GM19043 (cell line): Measurements from ENCODE around the gene PTTG1IP.

Experiments
- ATAC-seq: cut with Tn5 transposase; IDR thresholded peaks from one replicate; pipeline ENCODE4 v1.9.1; 2021; ENCODE audit warnings: low read depth; ENCODE audit not compliant: unreplicated experiment

Gene PTTG1IP

GRCh38 chr21:44869781-44870747, 3.4 kb downstream of the PTTG1IP start:
- no peak for ATAC-seq

GRCh38 chr21:44868707-44869106, 4.8 kb downstream of the PTTG1IP start:
- no peak for ATAC-seq

GRCh38 chr21:44867999-44868700, 5.3 kb downstream of the PTTG1IP start:
- ATAC-seq = no peak

- no peak for ATAC-seq
These were observed 6.0 kb downstream of the PTTG1IP start for GRCh38 chr21:44867464-44867863.

GRCh38 chr21:44866780-44867179, 6.7 kb downstream of the PTTG1IP start:
- no peak for ATAC-seq

- no peak for ATAC-seq
These were observed 7.8 kb downstream of the PTTG1IP start for GRCh38 chr21:44865561-44866280.

GRCh38 chr21:44862869-44863685, 10.4 kb downstream of the PTTG1IP start:
- no peak for ATAC-seq

- no peak for ATAC-seq
These were observed 14.7 kb downstream of the PTTG1IP start for GRCh38 chr21:44858791-44859190.

GRCh38 chr21:44858291-44858690, 15.2 kb downstream of the PTTG1IP start:
- no peak for ATAC-seq

- ATAC-seq = no peak
These were observed 16.2 kb downstream of the PTTG1IP start for GRCh38 chr21:44857127-44857892.

GRCh38 chr21:44856131-44856530, 17.4 kb downstream of the PTTG1IP start:
- ATAC-seq = no peak

- ATAC-seq = no peak
These were observed 17.9 kb downstream of the PTTG1IP start for GRCh38 chr21:44855572-44855971.

GRCh38 chr21:44854664-44855446, 18.6 kb downstream of the PTTG1IP start:
- ATAC-seq = no peak

GRCh38 chr21:44854391-44854663, 19.2 kb downstream of the PTTG1IP start:
- ATAC-seq = no peak

- no peak for ATAC-seq
These were observed 19.7 kb downstream of the PTTG1IP start for GRCh38 chr21:44853601-44854390.

GRCh38 chr21:44850905-44851657, 22.4 kb downstream of the PTTG1IP start:
- ATAC-seq = no peak

GRCh38 chr21:44850208-44850800, 23.2 kb downstream of the PTTG1IP start:
- no peak for ATAC-seq
